HepG2 (cell line): ENCODE measurements around the gene NDE1. TPM values are rescaled to one million over a fixed set of nuclear protein-coding genes. Genes with fewer than 3 reads are reported as not detected.

Experiments
- AGO2 ChIP-seq: fragments of 200-400 bp; formaldehyde crosslinking; optimal IDR thresholded peaks from 2 replicates; pipeline ENCODE3; 2017; ENCODE audit warnings: mild to moderate bottlenecking, low read depth, low read length, moderate library complexity
- ATRX ChIP-seq: sonication (generic); formaldehyde crosslinking; IDR thresholded peaks from 2 replicates; pipeline ENCODE4 v1.4.0; 2020; ENCODE audit warnings: missing genetic modification reagents, borderline replicate concordance
- BRCA1 ChIP-seq: sonication (generic); formaldehyde crosslinking; IDR thresholded peaks from 2 replicates; pipeline ENCODE4 v1.4.0; 2020; ENCODE audit warnings: missing genetic modification reagents
- CHD4 ChIP-seq: fragments of 200-600 bp; sonication (generic); IDR thresholded peaks from 2 replicates; pipeline ENCODE4 v1.7.0; 2017; ENCODE audit warnings: mild to moderate bottlenecking, low read length, borderline replicate concordance
- EZH2 ChIP-seq: conservative IDR thresholded peaks from 2 replicates; pipeline ENCODE4 v1.6.1; 2012; ENCODE audit warnings: mild to moderate bottlenecking, low read depth, low read length, moderate library complexity
- GABPB1 ChIP-seq: IDR thresholded peaks from 2 replicates; pipeline ENCODE4 v1.6.1; 2016; ENCODE audit warnings: mild to moderate bottlenecking, missing genetic modification reagents, moderate library complexity, missing compliant biosample characterization
- HDAC2 ChIP-seq: sonication (generic); formaldehyde crosslinking; IDR thresholded peaks from 2 replicates; pipeline ENCODE4 v1.4.0; 2020; ENCODE audit warnings: missing genetic modification reagents
- NRL ChIP-seq: sonication (generic); formaldehyde crosslinking; IDR thresholded peaks from 2 replicates; pipeline ENCODE4 v1.5.0; 2020; ENCODE audit warnings: missing genetic modification reagents, mild to moderate bottlenecking, moderate library complexity, borderline replicate concordance
- PCBP2 ChIP-seq: fragments of 200-400 bp; formaldehyde crosslinking; optimal IDR thresholded peaks from 2 replicates; pipeline ENCODE3; 2018; ENCODE audit warnings: low read length, low read depth; ENCODE audit not compliant: poor library complexity, severe bottlenecking
- ZNF138 ChIP-seq: sonication (generic); formaldehyde crosslinking; IDR thresholded peaks from 2 replicates; pipeline ENCODE4 v1.5.0; 2020; ENCODE audit warnings: mild to moderate bottlenecking, low read depth, missing genetic modification reagents
- ZNF292 ChIP-seq: sonication (generic); formaldehyde crosslinking; IDR thresholded peaks from 2 replicates; pipeline ENCODE4 v1.8.1; 2022; ENCODE audit warnings: mild to moderate bottlenecking, low read depth, missing genetic modification reagents, borderline replicate concordance
- ZNF577 ChIP-seq: sonication (generic); formaldehyde crosslinking; IDR thresholded peaks from 2 replicates; pipeline ENCODE4 v1.4.0; 2020; ENCODE audit warnings: mild to moderate bottlenecking, low read depth, missing genetic modification reagents, borderline replicate concordance
- ZNF883 ChIP-seq: sonication (generic); formaldehyde crosslinking; IDR thresholded peaks from 2 replicates; pipeline ENCODE4 v1.5.1; 2020; ENCODE audit warnings: mild to moderate bottlenecking, missing genetic modification reagents; ENCODE audit errors: not compliant biosample characterization
- ZSCAN9 ChIP-seq: IDR thresholded peaks from 2 replicates; pipeline ENCODE4 v1.6.1; 2016; ENCODE audit warnings: borderline replicate concordance
- polyA plus RNA-seq, 8 experiments: library from polyadenylated mRNA; depleted of rRNA in 3 of 8; stranded (reverse) in 7 of 8; unstranded in 1 of 8; fragments of >200 nt; fragmentation: Illumina TruSeq in 4 of 8; extraction: Trizol in 4 of 8; gene quantifications; 2 replicates each; pipeline versions ENCODE4 v1.2.1 to v1.2.3, GENCODE V29; 2011 to 2016; ENCODE audit warnings: low read depth in 4 of 8, missing spikeins in 1 of 8, mixed read lengths in 1 of 8; ENCODE audit not compliant: insufficient read depth in 1 of 8
- total RNA-seq, 5 experiments: library from RNA; depleted of rRNA; stranded (reverse); fragments of >200 nt; fragmentation: Illumina TruSeq; extraction: Trizol; gene quantifications; 2 replicates each; pipeline ENCODE4 v1.2.3, GENCODE V29; 2016; ENCODE audit warnings: low read depth in 1 of 5
- TF ChIP-seq, protein P1 (sequence below): sonication (generic); formaldehyde crosslinking; IDR thresholded peaks from 2 replicates; pipeline ENCODE4 v1.4.0; 2020; ENCODE audit warnings: missing genetic modification reagents, borderline replicate concordance
- TF ChIP-seq, protein P2 (sequence below): sonication (generic); formaldehyde crosslinking; IDR thresholded peaks from 2 replicates; pipeline ENCODE4 v1.5.0; 2020; ENCODE audit warnings: mild to moderate bottlenecking, missing genetic modification reagents, borderline replicate concordance
- TF ChIP-seq, protein P3 (sequence below): sonication (generic); formaldehyde crosslinking; IDR thresholded peaks from 2 replicates; pipeline ENCODE4 v1.8.1; 2023; ENCODE audit warnings: mild to moderate bottlenecking, moderate library complexity, missing genetic modification reagents

Gene NDE1
- total and polyA plus RNA-seq, 2 of the 13 experiments (the other 11 are each of a cell fraction or from before 2014, with no cell fraction given) = 40.9 to 72.5 TPM

DNA sequence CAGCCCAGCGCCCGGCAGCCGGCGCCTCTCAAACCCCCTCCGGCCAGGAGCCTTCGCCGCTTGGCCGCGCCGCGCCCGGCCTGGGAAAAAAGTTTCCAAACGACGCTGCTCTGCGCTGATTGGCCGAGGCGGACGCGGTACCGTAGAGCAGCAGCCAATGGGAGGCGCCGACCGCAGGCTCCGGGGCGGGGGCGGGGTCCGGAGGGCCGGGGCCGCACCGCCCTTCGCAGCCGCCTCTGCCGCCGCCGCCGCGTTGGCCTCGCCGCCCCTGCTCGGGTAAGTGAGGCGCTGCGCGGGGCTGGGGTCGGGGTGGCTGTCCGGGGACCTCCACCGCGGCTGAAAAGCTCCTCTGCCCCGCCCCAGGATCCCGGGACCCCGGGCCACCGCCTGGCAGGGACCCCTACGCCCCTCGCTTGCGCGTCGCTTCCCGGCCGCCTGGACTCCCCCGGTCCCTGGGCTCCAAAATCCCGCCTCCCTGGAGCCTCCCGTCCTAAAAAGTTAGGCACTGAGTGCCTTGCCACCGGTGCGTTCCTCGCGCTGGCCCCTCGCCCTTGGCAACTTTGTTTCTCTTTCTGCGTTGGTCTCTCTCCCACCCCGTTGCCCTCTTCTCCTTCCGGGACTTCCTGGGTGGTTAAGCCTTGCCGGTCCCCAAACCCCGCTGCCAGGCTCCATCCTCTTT, at the start of gene NDE1 (continued):
- TF ChIP-seq, protein P1, sequence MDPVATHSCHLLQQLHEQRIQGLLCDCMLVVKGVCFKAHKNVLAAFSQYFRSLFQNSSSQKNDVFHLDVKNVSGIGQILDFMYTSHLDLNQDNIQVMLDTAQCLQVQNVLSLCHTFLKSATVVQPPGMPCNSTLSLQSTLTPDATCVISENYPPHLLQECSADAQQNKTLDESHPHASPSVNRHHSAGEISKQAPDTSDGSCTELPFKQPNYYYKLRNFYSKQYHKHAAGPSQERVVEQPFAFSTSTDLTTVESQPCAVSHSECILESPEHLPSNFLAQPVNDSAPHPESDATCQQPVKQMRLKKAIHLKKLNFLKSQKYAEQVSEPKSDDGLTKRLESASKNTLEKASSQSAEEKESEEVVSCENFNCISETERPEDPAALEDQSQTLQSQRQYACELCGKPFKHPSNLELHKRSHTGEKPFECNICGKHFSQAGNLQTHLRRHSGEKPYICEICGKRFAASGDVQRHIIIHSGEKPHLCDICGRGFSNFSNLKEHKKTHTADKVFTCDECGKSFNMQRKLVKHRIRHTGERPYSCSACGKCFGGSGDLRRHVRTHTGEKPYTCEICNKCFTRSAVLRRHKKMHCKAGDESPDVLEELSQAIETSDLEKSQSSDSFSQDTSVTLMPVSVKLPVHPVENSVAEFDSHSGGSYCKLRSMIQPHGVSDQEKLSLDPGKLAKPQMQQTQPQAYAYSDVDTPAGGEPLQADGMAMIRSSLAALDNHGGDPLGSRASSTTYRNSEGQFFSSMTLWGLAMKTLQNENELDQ (CRISPR knock-in tag) = no peak
- TF ChIP-seq ZNF292 (no peak), PCBP2 (peak; percentile 58), ZSCAN9 (CRISPR knock-in tag) (peak; percentile 33; the same call in 1 of the 2 replicates), ZNF883 (peak; percentile 56), EZH2 (no peak), ATRX (CRISPR knock-in tag) (no peak), BRCA1 (CRISPR knock-in tag) (peak; percentile 85), ZNF138 (peak; percentile 58; the same call in 1 of the 2 replicates), HDAC2 (peak; percentile 41; the same call in 1 of the 2 replicates), ZNF577 (CRISPR knock-in tag) (no peak), CHD4 (no peak), AGO2 (peak; percentile 59), NRL (peak; percentile 46; the same call in 1 of the 2 replicates), GABPB1 (peak; percentile 74; the same call in 1 of the 2 replicates)
- TF ChIP-seq, protein P2, sequence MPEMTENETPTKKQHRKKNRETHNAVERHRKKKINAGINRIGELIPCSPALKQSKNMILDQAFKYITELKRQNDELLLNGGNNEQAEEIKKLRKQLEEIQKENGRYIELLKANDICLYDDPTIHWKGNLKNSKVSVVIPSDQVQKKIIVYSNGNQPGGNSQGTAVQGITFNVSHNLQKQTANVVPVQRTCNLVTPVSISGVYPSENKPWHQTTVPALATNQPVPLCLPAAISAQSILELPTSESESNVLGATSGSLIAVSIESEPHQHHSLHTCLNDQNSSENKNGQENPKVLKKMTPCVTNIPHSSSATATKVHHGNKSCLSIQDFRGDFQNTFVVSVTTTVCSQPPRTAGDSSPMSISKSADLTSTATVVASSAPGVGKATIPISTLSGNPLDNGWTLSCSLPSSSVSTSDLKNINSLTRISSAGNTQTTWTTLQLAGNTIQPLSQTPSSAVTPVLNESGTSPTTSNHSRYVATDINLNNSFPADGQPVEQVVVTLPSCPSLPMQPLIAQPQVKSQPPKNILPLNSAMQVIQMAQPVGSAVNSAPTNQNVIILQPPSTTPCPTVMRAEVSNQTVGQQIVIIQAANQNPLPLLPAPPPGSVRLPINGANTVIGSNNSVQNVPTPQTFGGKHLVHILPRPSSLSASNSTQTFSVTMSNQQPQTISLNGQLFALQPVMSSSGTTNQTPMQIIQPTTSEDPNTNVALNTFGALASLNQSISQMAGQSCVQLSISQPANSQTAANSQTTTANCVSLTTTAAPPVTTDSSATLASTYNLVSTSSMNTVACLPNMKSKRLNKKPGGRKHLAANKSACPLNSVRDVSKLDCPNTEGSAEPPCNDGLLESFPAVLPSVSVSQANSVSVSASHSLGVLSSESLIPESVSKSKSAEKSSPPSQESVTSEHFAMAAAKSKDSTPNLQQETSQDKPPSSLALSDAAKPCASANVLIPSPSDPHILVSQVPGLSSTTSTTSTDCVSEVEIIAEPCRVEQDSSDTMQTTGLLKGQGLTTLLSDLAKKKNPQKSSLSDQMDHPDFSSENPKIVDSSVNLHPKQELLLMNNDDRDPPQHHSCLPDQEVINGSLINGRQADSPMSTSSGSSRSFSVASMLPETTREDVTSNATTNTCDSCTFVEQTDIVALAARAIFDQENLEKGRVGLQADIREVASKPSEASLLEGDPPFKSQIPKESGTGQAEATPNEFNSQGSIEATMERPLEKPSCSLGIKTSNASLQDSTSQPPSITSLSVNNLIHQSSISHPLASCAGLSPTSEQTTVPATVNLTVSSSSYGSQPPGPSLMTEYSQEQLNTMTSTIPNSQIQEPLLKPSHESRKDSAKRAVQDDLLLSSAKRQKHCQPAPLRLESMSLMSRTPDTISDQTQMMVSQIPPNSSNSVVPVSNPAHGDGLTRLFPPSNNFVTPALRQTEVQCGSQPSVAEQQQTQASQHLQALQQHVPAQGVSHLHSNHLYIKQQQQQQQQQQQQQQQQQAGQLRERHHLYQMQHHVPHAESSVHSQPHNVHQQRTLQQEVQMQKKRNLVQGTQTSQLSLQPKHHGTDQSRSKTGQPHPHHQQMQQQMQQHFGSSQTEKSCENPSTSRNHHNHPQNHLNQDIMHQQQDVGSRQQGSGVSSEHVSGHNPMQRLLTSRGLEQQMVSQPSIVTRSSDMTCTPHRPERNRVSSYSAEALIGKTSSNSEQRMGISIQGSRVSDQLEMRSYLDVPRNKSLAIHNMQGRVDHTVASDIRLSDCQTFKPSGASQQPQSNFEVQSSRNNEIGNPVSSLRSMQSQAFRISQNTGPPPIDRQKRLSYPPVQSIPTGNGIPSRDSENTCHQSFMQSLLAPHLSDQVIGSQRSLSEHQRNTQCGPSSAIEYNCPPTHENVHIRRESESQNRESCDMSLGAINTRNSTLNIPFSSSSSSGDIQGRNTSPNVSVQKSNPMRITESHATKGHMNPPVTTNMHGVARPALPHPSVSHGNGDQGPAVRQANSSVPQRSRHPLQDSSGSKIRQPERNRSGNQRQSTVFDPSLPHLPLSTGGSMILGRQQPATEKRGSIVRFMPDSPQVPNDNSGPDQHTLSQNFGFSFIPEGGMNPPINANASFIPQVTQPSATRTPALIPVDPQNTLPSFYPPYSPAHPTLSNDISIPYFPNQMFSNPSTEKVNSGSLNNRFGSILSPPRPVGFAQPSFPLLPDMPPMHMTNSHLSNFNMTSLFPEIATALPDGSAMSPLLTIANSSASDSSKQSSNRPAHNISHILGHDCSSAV (CRISPR knock-in tag) = no peak
- TF ChIP-seq, protein P3, sequence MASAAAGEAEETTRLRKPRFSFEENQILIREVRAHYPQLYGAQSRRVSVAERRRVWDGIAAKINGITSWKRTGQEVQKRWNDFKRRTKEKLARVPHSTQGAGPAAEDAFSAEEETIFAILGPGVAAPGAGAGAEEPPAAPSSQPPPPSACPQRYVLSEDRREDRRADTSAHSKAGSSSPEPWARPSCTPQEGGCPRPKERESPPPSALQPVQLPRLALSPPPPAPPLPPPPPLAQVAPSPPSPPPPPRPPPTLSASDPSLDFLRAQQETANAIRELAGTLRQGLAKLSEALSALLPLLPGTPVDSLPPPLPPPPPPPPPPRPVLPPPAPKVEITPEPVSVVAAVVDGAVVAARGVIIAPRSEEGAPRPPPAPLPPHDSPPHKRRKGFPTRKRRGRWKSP (CRISPR knock-in tag) = no peak
